PC-3 (cell line): ENCODE data around the gene RTP4. TPM values are rescaled to one million over a fixed set of nuclear protein-coding genes. Genes with fewer than 3 reads are reported as not detected.

Experiments
- ATAC-seq: fragments of 200-7000 bp; cut with Tn5 transposase; 2 replicates; pipeline ENCODE4 v1.9.1; 2020; ENCODE audit warnings: mild to moderate bottlenecking, moderate library complexity
- BruUV-seq: library from RNA; stranded (reverse); fragments of 400-500 nt; replicated peaks from 2 replicates; lab custom pipeline; 2021; lab: Mats Ljungman, UMichigan
- CTCF ChIA-PET: fragments of 300-600 bp; sonication (Branson Sonifier 250); formaldehyde crosslinking; loops from one replicate; lab custom pipeline; 2022; ENCODE audit warnings: antibody characterized with exemption; lab: Charles Lee
- POLR2A ChIA-PET: fragments of 300-600 bp; sonication (Branson Sonifier 250); formaldehyde crosslinking; loops from one replicate; lab custom pipeline; 2022; ENCODE audit warnings: antibody characterized with exemption; ENCODE audit not compliant: unreplicated experiment; lab: Charles Lee
- DNase-seq: peaks from one replicate; pipeline ENCODE4 v3.0.0-alpha.2; 2015
- H2AFZ ChIP-seq: fragments of 300-600 bp; sonication (generic); 2 replicates; pipeline ENCODE4 v1.6.0; 2016; ENCODE audit warnings: antibody characterized with exemption, low read length
- H3F3A ChIP-seq: fragments of 300-600 bp; sonication (generic); one replicate; pipeline ENCODE4 v1.6.0; 2017; ENCODE audit warnings: antibody characterized with exemption, low read length, control low read depth, mild to moderate bottlenecking; ENCODE audit not compliant: unreplicated experiment
- H3K27ac ChIP-seq: fragments of 300-600 bp; sonication (generic); 2 replicates; pipeline ENCODE4 v1.5.1; 2016; ENCODE audit warnings: mild to moderate bottlenecking, low read length
- H3K27me3 ChIP-seq: fragments of 300-600 bp; sonication (generic); 2 replicates; pipeline ENCODE4 v1.6.1; 2016; ENCODE audit warnings: low read length, mixed read lengths
- H3K36me3 ChIP-seq: fragments of 300-600 bp; sonication (generic); 2 replicates; pipeline ENCODE4 v1.6.1; 2016; ENCODE audit warnings: low read depth, mixed run types, low read length, mixed read lengths
- H3K4me1 ChIP-seq: fragments of 300-600 bp; sonication (generic); 2 replicates; pipeline ENCODE4 v1.5.1; 2016; ENCODE audit warnings: low read length; ENCODE audit not compliant: insufficient read depth
- H3K4me2 ChIP-seq: fragments of 300-600 bp; sonication (generic); 2 replicates; pipeline ENCODE4 v1.6.0; 2016; ENCODE audit warnings: low read length
- H3K4me3 ChIP-seq: fragments of 300-600 bp; sonication (generic); 2 replicates; pipeline ENCODE4 v1.5.1; 2016; ENCODE audit warnings: mild to moderate bottlenecking, low read length, mixed read lengths
- H3K79me2 ChIP-seq: fragments of 300-600 bp; sonication (generic); 2 replicates; pipeline ENCODE4 v1.6.1; 2017; ENCODE audit warnings: low read length, mixed read lengths
- H3K9ac ChIP-seq: fragments of 300-600 bp; sonication (generic); 2 replicates; pipeline ENCODE4 v1.6.0; 2016; ENCODE audit warnings: mild to moderate bottlenecking, low read length
- H3K9me2 ChIP-seq: fragments of 300-600 bp; sonication (generic); replicated peaks from 2 replicates; pipeline ENCODE4 v1.6.1; 2016; ENCODE audit warnings: mixed run types, low read length, mixed read lengths
- H3K9me3 ChIP-seq: fragments of 300-600 bp; sonication (generic); 2 replicates; pipeline ENCODE4 v1.6.1; 2016; ENCODE audit warnings: low read length, mixed read lengths
- H4K20me1 ChIP-seq: fragments of 300-600 bp; sonication (generic); 2 replicates; pipeline ENCODE4 v1.6.1; 2016; ENCODE audit warnings: low read length, mixed read lengths
- EZH2 ChIP-seq: fragments of 300-600 bp; sonication (generic); IDR thresholded peaks from one replicate; pipeline ENCODE4 v1.6.1; 2017; ENCODE audit warnings: antibody characterized with exemption, mild to moderate bottlenecking, low read length; ENCODE audit not compliant: unreplicated experiment
- EZH2phosphoT487 ChIP-seq: fragments of 300-600 bp; sonication (generic); IDR thresholded peaks from 2 replicates; pipeline ENCODE4 v1.6.1; 2018; ENCODE audit warnings: mild to moderate bottlenecking, antibody characterized with exemption, low read length, borderline replicate concordance
- intact Hi-C: fragments of 100-400 bp; cut with micrococcal nuclease; formaldehyde crosslinking; loops from 2 replicates; pipeline ENCODE4 v1.9.0; 2023
- total RNA-seq: library from RNA; depleted of rRNA; stranded (reverse); fragments of >200 nt; gene quantifications from 2 replicates; pipeline ENCODE4 v1.2.3, GENCODE V29; 2014
- TF ChIP-seq, protein P1 (sequence below): fragments of 300-600 bp; sonication (generic); conservative IDR thresholded peaks from 2 replicates; pipeline ENCODE4 v1.5.1; 2017; ENCODE audit warnings: antibody characterized with exemption, low read depth, mild to moderate bottlenecking, low read length

The RTP4 gene
- total RNA-seq, 1 experiment from 2014 or later = 0.11 TPM

DNA sequence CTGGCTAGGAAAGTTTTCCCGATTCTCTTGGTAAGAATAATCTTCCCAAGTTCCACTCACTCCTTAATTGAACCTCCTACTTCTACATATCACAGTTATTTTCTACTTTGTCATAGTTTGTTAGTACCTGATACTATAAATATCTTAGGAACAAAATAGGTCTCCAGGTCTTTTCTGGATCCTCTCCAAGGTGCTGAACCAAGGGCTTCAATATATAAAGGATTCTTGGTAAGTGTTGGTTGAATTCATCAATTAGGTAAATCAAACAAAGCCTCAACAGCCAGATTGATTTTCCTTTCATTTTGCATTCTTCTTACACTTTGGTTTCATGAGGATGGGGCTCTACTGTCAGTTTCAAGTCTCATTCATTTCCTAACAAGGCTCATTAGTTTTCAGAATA is 27.6 kb upstream of the RTP4 start:
- Histone ChIP-seq H3K27ac (no peak overlapping the region), H3K4me2 (no peak overlapping the region), H3K9ac (no peak overlapping the region), H4K20me1 (no peaks in the 10 kb centered on the region), H3K27me3 (peaks cover 79% of the 10 kb centered on the region), H3K36me3 (no peaks in the 10 kb centered on the region), H3F3A (no peaks in the 10 kb centered on the region), H3K79me2 (no peaks in the 10 kb centered on the region), H3K9me2 (no peaks in the 10 kb centered on the region), H3K4me3 (no peak overlapping the region), H2AFZ (no peak overlapping the region), H3K9me3 (no peaks in the 10 kb centered on the region), H3K4me1 (no peaks in the 10 kb centered on the region)
- ChIA-PET CTCF (interaction anchor here (0.7 kb wide), 1 partner anchor 43 kb away, joined by 3 read pairs; no protein-coding TSS in a partner anchor), POLR2A (no interaction called here)
- TF ChIP-seq EZH2 (no peak), EZH2phosphoT487 (no peak)
- TF ChIP-seq, protein P1, sequence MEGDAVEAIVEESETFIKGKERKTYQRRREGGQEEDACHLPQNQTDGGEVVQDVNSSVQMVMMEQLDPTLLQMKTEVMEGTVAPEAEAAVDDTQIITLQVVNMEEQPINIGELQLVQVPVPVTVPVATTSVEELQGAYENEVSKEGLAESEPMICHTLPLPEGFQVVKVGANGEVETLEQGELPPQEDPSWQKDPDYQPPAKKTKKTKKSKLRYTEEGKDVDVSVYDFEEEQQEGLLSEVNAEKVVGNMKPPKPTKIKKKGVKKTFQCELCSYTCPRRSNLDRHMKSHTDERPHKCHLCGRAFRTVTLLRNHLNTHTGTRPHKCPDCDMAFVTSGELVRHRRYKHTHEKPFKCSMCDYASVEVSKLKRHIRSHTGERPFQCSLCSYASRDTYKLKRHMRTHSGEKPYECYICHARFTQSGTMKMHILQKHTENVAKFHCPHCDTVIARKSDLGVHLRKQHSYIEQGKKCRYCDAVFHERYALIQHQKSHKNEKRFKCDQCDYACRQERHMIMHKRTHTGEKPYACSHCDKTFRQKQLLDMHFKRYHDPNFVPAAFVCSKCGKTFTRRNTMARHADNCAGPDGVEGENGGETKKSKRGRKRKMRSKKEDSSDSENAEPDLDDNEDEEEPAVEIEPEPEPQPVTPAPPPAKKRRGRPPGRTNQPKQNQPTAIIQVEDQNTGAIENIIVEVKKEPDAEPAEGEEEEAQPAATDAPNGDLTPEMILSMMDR = no peak
- no TSS peak for BruUV-seq
- intact Hi-C loops = no loop called here
- ATAC-seq (no peak), DNase-seq (no peak)

DNA sequence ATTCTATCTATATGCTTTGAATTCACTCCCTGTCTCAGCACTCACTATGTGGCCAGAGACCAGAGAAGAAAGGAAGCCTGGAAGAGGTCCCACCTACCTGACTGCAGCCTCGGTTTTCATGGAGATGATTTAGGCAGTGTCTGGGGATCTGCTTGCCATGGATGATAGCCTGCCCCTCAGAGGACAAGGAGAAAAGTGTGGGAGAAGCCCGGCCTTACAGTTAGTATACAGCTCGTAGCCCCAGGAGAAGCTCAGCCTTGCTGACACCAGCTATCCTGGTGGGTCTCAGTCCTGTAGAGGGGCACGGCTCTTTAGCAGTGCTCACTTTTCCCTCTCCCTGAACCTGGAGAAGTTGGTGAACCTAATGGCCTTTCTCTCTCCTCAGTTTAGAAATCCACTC is 25.9 kb upstream of the RTP4 start:
- ChIA-PET POLR2A (no interaction called here), CTCF (no interaction called here)
- no peaks in the 10 kb centered on the region for H3K9me3 ChIP-seq
- no peaks in the 10 kb centered on the region for H3K9me2 ChIP-seq
- no peak overlapping the region for H2AFZ ChIP-seq
- ATAC-seq = no peak
- H4K20me1 ChIP-seq = no peaks in the 10 kb centered on the region
- BruUV-seq = no TSS peak
- peaks cover 71% of the 10 kb centered on the region for H3K27me3 ChIP-seq
- H3K4me2 ChIP-seq = no peak overlapping the region
- no peaks in the 10 kb centered on the region for H3K79me2 ChIP-seq
- TF ChIP-seq EZH2phosphoT487 (no peak), EZH2 (no peak)
- TF ChIP-seq, protein P1 = no peak
- no peaks in the 10 kb centered on the region for H3K36me3 ChIP-seq
- no peak for DNase-seq
- no peak overlapping the region for H3K27ac ChIP-seq
- no peak overlapping the region for H3K9ac ChIP-seq
- no peaks in the 10 kb centered on the region for H3F3A ChIP-seq
- intact Hi-C loops = no loop called here
- H3K4me3 ChIP-seq = no peak overlapping the region
- H3K4me1 ChIP-seq = no peaks in the 10 kb centered on the region

DNA sequence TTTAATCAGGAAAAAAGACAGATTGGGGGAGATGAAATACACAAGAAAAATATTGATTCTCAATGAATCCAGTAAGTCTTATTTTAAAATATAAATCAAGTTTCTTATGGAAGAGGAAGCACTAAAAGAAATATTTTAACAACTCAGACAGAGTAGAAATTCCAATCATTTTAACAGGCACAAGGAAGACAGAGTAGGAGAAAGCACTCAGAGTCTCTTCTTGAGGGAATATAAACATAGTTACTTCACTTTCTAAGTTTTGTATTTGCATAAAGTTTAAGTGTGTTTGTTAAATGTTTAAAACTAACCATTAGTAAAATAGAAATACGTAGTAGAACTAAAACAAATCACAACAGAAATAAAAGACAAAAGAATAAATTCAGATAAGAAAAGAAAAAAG is 24.5 kb upstream of the RTP4 start:
- no TSS peak for BruUV-seq
- Histone ChIP-seq H3K9me3 (no peaks in the 10 kb centered on the region), H3K4me3 (no peak overlapping the region), H3K79me2 (no peaks in the 10 kb centered on the region), H3K27me3 (peaks cover 67% of the 10 kb centered on the region), H3K27ac (no peak overlapping the region), H3F3A (no peaks in the 10 kb centered on the region), H3K9ac (no peak overlapping the region), H3K4me1 (no peaks in the 10 kb centered on the region), H4K20me1 (no peaks in the 10 kb centered on the region), H3K36me3 (no peaks in the 10 kb centered on the region), H3K9me2 (no peaks in the 10 kb centered on the region), H3K4me2 (no peak overlapping the region), H2AFZ (no peak overlapping the region)
- DNase-seq = no peak
- ChIA-PET CTCF (no interaction called here), POLR2A (no interaction called here)
- intact Hi-C loops = no loop called here
- no peak for ATAC-seq
- no peak for TF ChIP-seq EZH2
- TF ChIP-seq EZH2phosphoT487 = no peak
- TF ChIP-seq, protein P1 = no peak
